ENCODE data around the gene TARS3. TPM values are rescaled to one million over a fixed set of nuclear protein-coding genes. Genes with fewer than 3 reads are reported as not detected.
A peak's percentile ranks its signal among the peaks of the same experiment; 100 is the strongest.

The TARS3 gene
- total and polyA plus RNA-seq, 7 donors = 2.3 to 31.9 (median 20.2) TPM

- no peak for DNase-seq
- Histone ChIP-seq H3K4me1 (peaks cover 0 to 35% (median 28%) of the 10 kb centered on the region in 4 donors), H3K27ac (no peak overlapping the region), H3K4me3 (no peak overlapping the region), H3K27me3 (no peaks in the 10 kb centered on the region), H3K9me3 (no peaks in the 10 kb centered on the region), H3K36me3 (peaks cover 0 to 38% (median 6%) of the 10 kb centered on the region in 4 donors)
- intact Hi-C loops (cut with DNase I) = no loop called here
- WGBS, 2 donors = 80 to 82% methylated on average over 8 of the region's 8 CpGs
- no peak for TF ChIP-seq POLR2AphosphoS5 (IDR thresholded peaks at IDR 0.05)
- TF ChIP-seq POLR2A (IDR thresholded peaks at IDR 0.05) = no peak
- TF ChIP-seq EP300 (IDR thresholded peaks at IDR 0.05) = no peak
- TF ChIP-seq CTCF (IDR thresholded peaks at IDR 0.05) = no peak
Measured at GRCh38 chr15:101654171-101654570, 70.1 kb downstream of the TARS3 start.

GRCh38 chr15:101652786-101653430 is 71.4 kb downstream of the TARS3 start:
- H3K4me1 ChIP-seq = peaks cover 0 to 35% (median 32%) of the 10 kb centered on the region in 4 donors
- no peaks in the 10 kb centered on the region for H3K9me3 ChIP-seq
- intact Hi-C loops (cut with DNase I) = loop anchor here (2.0 kb wide), 1 partner anchor 358 kb away; the partner anchor contains the start of gene SNRPA1
- DNase-seq = peak; percentile 72
- peak overlapping the region; percentile 82 to 90 (median 88) for H3K4me3 ChIP-seq
- TF ChIP-seq POLR2AphosphoS5 (IDR thresholded peaks at IDR 0.05) = no peak
- no peak for TF ChIP-seq EP300 (IDR thresholded peaks at IDR 0.05)
- TF ChIP-seq CTCF (IDR thresholded peaks at IDR 0.05) = no peak
- TF ChIP-seq POLR2A (IDR thresholded peaks at IDR 0.05) = no peak
- 34 to 37% methylated on average over 42 of the region's 42 CpGs for WGBS, 2 donors
- no peaks in the 10 kb centered on the region for H3K27me3 ChIP-seq
- peaks cover 3 to 44% (median 13%) of the 10 kb centered on the region in 4 donors for H3K36me3 ChIP-seq
- H3K27ac ChIP-seq = peak overlapping the region; percentile 97 to 99 (median 98)

- WGBS, 2 donors = 0% methylated on average over 75 of the region's 75 CpGs
- Histone ChIP-seq H3K9me3 (no peaks in the 10 kb centered on the region), H3K27me3 (no peaks in the 10 kb centered on the region), H3K4me1 (peaks cover 0 to 35% (median 32%) of the 10 kb centered on the region in 4 donors), H3K36me3 (peaks cover 3 to 45% (median 13%) of the 10 kb centered on the region in 4 donors), H3K4me3 (peak within 1 kb of the TSS; percentile 82 to 90 (median 88)), H3K27ac (peak within 1 kb of the TSS; percentile 97 to 99 (median 98))
- no peak for TF ChIP-seq EP300 (IDR thresholded peaks at IDR 0.05)
- TF ChIP-seq POLR2A (IDR thresholded peaks at IDR 0.05) = peak; percentile 74 to 83
- peak; percentile 74 to 91 (median 83) for TF ChIP-seq CTCF (IDR thresholded peaks at IDR 0.05)
- peak; percentile 95 to 98 (median 97) for TF ChIP-seq POLR2AphosphoS5 (IDR thresholded peaks at IDR 0.05)
- peak; percentile 96 for DNase-seq
- intact Hi-C loops (cut with DNase I) = loop anchor here (2.0 kb wide), 1 partner anchor 357 kb away; the partner anchor contains the start of gene SNRPA1
Measured at GRCh38 chr15:101652098-101652785, 72.0 kb downstream of the TARS3 start, which contains the start of gene TM2D3. TSS of gene TM2D3 (minus strand) at chr15:101652381. CDS start at chr15:101652361, 20 bp downstream.

- DNase-seq = no peak
- H3K36me3 ChIP-seq = peaks cover 3 to 45% (median 13%) of the 10 kb centered on the region in 4 donors
- peaks cover 0 to 35% (median 32%) of the 10 kb centered on the region in 4 donors for H3K4me1 ChIP-seq
- WGBS, 2 donors = 0 to 1% methylated on average over 32 of the region's 32 CpGs
- H3K27ac ChIP-seq = peak overlapping the region; percentile 97 to 99 (median 98)
- H3K9me3 ChIP-seq = no peaks in the 10 kb centered on the region
- intact Hi-C loops (cut with DNase I) = loop anchor here (2.0 kb wide), 1 partner anchor 357 kb away; the partner anchor contains the start of gene SNRPA1
- TF ChIP-seq EP300 (IDR thresholded peaks at IDR 0.05) = no peak
- TF ChIP-seq CTCF (IDR thresholded peaks at IDR 0.05) = no peak
- no peak for TF ChIP-seq POLR2AphosphoS5 (IDR thresholded peaks at IDR 0.05)
- no peak for TF ChIP-seq POLR2A (IDR thresholded peaks at IDR 0.05)
- H3K4me3 ChIP-seq = peak overlapping the region; percentile 82 to 90 (median 88)
- H3K27me3 ChIP-seq = no peaks in the 10 kb centered on the region
Measured at GRCh38 chr15:101651554-101652097, 72.6 kb downstream of the TARS3 start.

Measured in sigmoid colon (tissue), 7 donors.